SHP77 (cell line): ENCODE results near the gene VTI1A.
A peak's percentile ranks its signal among the peaks of the same experiment; 100 is the strongest.
"Not testable (repeated sequence)": the region's sequence is repeated elsewhere in the genome, so short reads cannot be mapped to it uniquely, and the experiment has no call there.

Experiments used
- DNase-seq, 2 experiments: peaks; one replicate each; lab custom pipeline; 2025; lab: John Stamatoyannopoulos, UW

The VTI1A gene

DNA sequence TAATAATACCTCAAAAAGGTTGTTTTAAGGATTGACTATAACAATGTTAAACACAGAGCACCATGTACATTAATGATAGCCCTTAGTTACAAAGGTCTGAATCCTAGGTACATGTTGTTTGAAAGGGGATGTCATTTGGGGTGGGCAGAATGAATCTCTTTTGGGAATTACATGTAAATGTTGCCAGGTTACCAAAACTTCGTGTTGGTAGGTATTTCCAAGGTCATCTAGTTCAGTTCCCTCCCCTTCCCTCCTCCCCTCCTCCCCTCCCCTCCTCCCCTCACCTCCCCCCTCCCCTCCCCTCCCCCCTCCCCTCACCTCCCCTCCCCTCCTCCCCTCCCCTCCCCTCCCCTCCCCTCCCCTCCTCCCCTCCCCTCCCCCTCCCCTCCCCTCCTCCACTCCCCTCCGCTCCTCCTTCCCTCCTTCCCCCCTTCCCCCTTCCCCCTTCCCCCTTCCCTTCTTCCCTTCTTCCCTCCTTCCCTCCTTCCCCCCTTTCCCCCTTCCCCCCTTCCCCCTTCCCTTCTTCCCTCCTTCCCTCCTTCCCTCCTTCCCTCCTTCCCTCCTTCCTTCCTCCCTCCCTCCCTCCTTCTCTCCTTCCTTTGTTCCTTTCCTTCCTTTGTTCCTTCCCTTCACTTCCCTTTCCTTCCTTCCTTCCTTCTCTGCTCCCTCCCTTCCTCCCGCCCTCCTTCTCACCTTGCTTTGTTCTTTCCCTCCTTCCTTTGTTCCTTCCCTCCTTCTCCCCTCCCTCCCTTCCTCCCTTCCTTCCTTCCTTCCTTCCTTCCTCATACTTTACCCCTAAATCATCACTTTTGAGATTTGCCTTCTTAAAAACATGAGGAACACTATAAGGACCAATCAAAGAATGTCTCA lies 8.1 kb downstream of the VTI1A start:
- no peak for DNase-seq

DNA sequence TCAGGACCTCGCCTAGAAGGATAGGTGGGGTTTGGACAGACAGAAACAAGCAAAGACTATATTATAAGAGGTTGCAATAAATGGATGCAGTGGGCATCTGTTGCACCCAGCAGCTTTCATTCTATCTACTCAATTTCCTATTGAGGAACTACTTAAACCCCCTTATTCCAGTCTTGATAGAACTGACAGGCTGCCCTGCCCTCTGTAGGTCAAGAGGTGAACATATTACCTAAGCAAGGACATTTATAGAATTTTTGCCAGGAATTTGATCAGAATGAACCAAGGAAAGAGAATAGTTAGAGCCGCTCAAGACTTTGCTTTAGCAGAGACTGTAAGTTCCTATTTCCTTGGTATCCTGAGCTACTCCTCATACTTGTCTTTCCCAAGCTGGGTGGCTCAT lies 9.5 kb downstream of the VTI1A start:
- DNase-seq = no peak

DNA sequence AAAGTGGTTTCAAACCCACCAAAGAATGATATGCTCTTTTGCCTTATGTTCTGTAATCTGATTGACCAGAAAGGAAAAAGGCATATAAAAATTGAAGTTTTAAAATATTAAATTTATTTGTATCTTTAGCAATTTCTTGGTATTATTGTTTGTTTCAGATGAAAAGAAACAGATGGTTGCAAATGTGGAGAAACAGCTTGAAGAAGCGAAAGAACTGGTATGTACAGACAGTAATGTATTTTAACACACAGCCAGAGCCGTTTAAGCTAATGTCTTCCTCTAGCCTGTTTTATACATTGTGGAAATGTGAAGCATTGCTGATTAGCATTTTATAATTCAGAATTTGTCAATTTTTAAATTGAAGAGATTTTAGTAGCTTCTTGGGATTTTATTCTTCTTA lies 13.4 kb downstream of the VTI1A start:
- DNase-seq = no peak

DNA sequence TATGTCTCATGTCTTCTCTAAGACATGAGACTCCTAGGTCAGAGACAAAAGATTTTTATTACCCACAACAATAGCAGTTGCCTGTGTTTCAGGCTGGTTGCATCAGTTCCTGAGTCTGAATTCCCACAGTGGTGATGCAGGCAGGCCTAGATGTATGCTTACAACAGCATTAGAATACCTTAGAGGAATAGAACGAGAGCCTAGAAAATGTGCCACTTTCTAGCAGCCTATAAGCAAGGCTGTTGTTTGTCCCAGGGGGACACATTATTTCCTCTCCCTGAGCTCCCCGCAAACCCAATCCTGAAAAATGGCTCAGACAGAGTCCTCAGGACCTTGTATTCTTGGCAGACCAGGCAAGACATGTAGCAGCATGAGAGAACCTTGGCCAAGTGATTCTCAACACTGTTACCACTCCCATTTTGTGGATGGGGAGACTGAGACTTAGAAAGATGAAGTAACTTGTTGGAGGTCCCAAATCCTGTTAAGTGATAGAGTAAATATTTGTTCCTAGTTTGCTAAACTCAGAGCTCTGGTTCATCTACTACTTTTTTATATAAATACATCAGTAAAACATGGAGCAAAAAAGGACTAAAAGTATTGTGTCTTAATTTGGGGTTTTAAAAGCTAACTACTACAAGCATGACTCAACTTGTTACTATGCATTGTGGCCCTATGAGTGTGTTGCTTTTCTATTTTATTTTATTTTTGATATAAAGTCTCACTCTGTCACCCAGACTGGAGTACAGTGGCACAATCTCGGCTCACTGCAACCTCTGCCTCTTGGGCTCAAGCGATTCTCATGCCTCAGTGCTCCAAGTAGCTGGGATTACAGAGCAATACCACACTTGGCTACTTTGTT lies 14.2 kb downstream of the VTI1A start:
- DNase-seq = no peak

DNA sequence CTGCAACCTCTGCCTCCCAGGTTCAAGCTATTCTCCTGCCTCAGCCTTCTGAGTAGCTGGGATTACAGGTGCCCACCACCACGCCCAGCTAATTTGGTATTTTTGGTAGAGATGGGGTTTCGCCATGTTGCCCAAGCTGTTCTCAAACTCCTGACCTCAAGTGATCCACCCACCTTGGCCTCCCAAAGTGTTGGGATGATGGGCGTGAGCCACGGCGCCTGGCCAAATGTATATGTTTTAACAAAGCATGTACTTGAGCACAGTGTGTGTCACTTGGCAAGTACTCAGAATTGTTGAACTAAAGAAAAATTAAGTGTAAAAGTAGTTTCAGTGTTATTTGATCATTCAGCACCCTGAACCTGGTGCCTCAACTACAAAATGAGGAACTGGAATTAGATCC lies 17.1 kb downstream of the VTI1A start:
- not testable (repeated sequence) for DNase-seq

DNA sequence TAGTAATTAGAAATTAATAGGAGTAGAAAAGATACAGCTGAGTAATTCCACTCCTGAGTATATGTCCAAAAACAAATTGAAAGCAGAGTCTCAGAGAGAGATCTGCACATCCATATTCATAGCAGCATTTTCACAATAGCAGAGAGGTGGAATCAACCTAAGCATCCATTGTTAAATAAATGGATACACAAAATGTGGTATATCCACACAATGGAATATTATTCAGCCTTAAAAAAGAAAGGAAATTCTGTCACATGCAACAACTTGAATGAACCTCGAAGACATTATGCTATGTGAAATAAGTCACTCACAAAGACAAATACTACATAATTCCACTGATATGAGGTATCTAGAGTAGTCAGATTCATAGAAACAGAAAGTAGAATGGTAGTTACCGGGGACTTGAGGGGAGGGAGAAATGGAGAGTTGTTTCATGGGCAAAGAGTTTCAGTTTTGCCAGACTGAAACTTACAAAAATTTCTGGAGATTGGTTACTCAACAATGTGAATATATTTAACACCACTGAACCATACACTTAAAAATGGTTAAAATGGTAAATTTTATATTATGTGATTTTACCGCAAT lies 18.4 kb downstream of the VTI1A start:
- DNase-seq = no peak

DNA sequence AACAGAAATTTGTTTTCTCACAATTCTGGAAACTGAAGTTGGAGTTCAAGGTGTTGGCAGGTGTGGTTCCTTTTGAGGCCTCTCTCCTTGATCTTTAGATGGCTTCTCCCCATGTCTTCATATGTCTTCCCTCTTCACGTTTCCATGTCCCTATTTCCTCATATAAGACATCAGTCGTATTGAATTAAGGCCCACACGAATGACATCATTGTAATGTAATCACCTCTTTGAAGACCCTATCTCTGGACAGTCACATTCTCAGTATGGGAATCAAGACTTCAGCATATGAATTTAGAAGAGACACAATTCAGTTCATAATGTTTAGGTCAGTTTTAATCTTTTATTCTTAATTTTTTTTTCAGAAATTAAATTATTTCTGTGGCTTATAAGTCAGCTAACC lies 19.8 kb downstream of the VTI1A start:
- DNase-seq = no peak

DNA sequence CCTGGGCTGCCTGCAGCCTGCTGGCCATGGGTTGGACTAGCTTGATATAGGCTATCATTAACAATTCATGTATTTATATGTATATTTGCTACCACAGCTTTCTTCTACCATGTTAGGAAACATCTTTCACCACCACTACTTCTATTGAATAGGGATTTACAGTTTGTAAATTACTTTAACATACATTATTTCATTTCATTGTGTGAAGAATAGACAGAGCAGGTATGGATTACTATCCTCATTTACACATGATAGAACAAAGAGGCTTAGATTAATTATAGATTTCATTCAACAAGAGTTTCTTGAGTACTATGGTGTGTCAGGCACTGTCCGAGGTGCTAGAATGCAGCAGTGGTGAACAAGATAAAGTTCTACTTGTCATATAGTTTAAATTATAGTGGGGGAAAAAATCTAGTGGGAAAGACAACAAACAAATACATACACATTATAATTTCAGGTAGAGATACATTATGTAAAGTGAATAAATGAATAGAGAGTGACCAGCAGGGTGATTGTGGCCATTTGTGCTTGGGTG lies 20.6 kb downstream of the VTI1A start:
- DNase-seq = no peak

DNA sequence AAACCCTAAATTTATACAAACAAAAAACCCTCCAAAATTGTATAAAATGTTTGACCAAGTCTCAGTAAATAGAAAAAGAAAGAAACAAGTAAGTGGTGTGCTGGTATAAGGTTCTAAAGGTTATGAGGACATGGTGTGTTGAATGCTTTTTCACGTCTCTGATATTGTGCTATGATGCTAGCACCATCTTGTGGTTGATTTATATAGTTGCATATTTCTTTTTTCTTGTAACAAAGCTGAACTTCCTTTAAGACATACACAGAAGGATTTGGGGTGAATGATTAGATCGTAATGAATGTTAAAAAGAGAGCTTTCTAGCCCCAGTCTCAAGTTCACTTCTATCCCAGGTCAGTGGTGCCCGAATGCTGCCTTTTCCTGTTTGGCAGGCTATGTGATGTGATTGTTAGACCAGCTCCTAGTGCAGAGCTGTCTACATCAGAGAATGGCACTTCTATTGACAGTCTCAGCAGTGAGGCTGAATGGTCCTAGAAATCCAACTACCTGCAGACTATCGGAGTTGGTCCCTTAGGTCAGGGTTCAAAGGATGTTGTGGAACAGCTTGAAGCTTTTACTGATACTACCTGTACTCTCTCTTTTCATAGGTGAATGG lies 25.0 kb downstream of the VTI1A start:
- peak; percentile 13 to 35 for DNase-seq

DNA sequence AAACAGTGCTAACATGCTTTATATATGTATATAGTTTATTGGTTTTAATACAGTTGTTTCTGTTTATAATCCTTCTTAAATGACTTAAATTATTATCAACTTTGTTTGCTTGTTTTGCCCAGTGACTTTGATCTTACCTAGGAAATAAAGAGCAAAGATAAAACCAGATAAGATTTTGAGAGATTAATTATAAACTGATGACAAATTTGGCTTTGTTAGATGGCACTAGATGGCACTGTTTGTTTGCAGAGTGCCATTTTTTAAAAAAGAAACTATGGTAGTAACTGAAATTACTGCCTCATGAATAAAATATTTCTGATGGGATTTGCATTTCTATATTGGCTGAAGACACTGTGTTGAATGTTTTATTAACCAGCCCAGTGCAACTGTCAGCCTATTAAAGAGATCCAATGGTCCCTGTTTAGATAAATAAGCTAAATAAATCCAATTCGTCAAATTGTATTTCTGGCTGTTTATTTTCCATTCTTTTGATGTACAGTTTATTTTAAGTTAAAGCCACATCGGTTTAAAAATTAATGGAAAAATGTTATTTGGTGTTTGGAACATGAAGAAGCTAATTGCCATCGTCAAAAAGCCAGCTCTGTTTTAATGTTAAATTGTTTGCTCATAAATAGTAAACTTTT lies 28.7 kb downstream of the VTI1A start:
- DNase-seq = peak in 1 of 2 experiments; percentile 1

DNA sequence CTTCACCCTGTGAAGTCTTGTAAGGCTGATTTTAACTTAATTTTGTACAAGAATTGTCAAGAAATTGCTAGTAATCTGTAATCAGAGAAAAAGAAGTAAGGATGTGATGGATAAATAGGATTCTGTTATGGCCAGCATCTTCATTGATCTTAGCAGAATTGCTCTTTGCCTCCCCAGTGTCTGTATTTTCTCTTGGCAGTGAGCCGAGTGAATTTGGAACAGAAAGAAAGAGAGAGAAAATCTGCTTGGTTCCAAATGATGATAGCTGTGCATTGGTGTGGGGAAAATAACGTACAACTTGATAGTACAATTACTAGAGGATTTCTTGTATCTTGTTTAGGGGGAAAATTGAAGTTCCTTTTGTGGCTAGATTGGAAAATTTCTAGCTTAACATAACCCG lies 34.6 kb downstream of the VTI1A start:
- no peak for DNase-seq

DNA sequence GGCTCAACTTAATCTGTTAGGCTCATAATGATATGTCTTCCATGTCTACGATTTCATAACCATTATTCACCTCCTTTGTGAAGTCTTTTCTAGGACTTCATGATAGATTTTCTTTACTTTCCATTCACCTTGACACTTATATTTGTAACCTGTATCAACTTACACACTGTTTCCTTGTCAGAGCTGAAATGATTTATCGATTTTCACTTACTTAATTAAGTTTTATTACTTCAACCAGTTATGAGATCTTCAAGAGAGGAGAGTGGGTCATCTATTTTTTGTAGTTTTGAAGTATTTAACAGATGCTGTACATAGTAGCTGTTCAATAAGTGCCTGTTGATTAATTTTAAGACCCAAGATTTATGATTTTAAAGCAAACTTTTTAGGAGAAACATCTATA lies 37.4 kb downstream of the VTI1A start:
- no peak for DNase-seq

DNA sequence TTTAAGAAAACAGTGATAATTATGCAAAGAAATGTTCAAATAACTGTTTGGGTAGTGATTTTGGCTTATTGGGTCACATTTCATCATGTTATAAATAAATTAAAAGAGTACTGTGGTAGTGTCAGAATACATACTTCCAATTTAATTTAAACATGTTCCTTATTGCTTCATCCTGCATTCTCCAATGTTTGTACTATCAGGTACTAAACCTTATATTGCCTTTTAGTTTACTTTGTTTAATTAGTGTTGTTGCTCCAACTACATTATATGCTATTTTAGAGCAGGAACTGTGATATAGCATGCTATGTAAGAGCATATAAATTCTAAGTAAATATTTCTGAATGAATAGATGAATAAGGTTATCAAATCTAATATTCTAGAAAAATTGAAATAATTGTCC lies 40.9 kb downstream of the VTI1A start:
- DNase-seq = no peak

DNA sequence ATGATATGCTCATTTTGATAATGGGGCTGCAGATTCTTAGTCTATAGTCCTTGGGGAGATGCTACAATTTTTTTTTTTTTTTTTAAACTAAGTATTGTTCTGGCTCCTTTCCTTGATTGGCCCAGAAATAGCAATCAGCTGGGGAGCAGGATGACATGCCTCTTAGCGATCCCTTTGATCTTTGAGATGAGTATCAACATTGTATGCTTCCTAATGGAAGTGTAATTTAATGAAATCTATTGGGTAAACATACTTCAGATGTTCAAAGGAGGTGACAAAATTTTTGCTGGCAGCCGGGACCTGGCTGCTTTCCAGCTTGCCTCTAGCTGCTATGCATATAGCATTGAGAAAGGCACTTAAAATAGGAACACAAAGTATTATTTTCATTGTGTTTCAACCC lies 43.5 kb downstream of the VTI1A start:
- peak; percentile 58 to 64 for DNase-seq

DNA sequence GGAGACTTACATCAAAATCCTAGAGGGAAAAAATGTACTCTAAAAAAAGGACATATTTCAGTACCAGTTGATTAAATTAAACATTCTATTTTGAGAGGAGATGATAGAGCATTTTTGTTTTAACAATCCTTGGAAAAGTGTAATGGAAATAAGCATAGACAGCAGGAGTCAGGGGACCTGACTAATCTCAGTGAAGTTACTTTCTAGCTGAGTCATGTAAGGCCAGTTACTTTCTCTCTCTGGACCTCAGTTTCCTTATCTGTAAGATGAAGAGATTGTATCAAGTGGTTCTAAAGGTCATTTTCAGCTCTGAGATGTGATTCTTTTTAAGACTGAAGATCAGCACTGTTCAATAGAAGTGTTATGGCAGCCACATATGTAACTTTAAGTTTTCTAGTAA lies 44.1 kb downstream of the VTI1A start:
- no peak for DNase-seq

DNA sequence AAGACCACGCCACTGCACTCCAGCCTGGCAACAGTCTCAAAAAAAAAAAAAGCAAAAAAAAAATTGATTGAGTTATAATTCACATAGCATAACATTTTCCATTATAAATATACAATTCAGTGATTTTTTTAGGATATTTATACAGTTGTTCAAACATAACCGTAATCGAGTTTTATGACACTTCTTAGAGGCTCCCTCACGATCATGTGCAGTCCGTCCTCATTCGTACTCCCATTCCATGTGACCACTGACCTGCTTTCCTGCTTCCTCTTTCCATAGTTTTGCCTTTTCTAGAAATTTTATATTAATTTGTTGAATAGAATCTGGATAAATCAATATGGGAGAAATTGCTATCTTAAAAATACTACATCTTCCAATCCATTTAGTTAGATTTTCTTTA lies 45.7 kb downstream of the VTI1A start:
- no peak for DNase-seq

DNA sequence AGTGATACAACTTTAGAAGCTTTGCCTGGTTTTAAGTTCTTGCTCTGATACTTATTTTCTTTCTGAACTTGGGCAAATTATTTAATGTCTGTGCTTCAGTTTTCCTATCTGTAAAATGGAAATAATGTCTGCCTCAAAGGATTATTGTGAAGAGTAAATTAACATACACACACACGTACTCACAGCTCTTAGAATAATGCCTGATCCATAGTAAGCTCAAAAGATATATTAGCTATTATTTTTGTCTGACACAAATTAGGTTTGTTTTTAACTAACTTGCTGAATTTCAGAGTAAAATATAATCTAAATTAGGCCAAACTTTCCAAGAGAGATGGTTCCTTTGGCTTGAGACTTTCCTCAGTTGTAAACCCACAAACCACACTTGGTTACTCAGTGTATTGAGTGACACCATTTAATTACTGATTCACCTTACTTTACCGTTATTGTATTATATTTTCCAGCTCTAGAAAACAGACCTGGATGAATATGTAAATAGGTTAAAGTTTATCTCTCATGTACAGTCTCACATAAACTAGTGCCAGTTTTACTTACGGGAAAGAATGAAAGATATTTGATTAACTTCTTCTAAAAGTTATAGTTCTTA lies 50.4 kb downstream of the VTI1A start:
- no peak for DNase-seq

DNA sequence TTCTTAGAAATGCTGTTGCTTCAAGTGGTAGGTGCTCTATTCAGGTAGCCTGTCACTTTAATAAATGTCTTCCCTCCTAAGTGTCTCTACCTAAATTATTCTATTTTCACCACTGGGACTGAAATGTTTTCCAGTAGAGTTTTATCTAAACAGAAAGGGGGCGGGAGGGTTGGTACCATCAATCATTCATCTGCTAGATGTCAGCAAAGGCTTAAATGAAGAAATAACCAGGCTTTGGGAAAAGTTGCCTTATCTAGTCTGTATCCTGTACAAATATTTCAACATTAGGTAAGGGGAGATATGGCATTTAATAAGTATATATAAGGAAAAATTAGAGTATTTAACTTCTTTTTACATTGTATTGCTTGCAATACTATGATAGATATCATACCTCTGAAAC lies 51.8 kb downstream of the VTI1A start:
- no peak for DNase-seq

DNA sequence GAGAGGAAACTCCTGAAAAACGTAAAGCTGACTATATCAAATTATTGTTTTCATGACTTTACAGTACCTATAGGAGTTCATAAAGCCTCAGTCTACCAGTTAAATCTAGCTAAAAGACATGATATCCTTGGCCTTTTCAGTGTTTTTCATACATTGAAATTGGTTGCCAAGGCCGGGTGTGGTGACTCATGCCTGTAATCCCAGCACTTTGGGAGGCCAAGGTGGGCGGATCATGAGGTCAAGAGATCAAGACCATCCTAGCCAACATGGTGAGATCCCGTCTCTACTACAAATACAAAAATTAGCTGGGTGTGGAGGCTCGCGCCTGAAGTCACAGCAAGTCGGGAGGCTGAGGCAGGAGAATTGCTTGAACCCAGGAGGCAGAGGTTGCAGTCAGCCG lies 53.0 kb downstream of the VTI1A start:
- not testable (repeated sequence) for DNase-seq

DNA sequence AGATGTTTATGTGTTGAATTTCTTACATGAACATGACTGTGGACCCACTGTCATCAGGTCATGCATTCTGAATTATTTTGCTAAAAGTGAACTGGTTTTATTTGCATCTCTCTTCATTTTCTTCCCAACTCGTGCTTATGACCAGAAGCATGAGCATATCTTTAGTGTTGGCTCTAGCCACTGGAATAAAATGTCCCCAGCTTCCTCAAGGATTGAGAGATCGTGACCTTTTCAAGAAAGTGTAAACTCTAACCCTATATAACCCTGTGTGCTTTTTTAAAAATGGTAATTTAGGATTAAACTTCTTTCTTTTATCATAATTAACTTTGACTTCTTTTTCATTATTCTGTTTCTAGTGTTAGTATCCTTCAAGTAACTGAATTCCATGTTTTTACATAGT lies 55.5 kb downstream of the VTI1A start:
- DNase-seq = no peak

DNA sequence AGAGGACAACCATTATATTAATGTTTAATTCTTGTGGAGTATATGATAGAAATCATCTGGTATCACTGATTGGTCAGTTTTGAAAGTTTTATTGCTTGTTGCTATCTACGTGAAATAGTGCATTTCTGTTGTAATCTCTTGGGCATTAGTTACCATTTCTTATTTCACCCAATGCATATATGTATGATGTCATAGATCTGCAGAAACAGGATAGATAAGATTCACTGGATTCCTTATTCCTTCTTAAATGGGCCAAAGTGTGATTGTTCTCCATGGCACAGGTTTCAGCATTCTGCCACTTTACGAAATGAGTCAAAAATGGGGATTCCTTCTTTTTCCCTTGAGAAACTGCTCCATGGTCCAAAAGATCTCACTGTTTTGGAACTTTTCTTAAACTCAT lies 56.6 kb downstream of the VTI1A start:
- DNase-seq = no peak
